Hepatocyte (in vitro differentiated cells): ENCODE data around the gene PIP5K1C.

Experiments
- CTCF ChIP-seq: fragments of 200-600 bp; sonication (generic); IDR thresholded peaks from 2 replicates; pipeline ENCODE4 v1.5.1; 2016; ENCODE audit warnings: antibody characterized with exemption, mild to moderate bottlenecking; ENCODE audit not compliant: poor library complexity
- EZH2 ChIP-seq: fragments of 200-600 bp; sonication (generic); IDR thresholded peaks from 2 replicates; pipeline ENCODE4 v1.6.1; 2016; ENCODE audit warnings: antibody characterized with exemption, mild to moderate bottlenecking, borderline replicate concordance
- EZH2phosphoT487 ChIP-seq: fragments of 200-600 bp; sonication (generic); IDR thresholded peaks from one replicate; pipeline ENCODE4 v1.6.1; 2018; ENCODE audit warnings: antibody characterized with exemption, mild to moderate bottlenecking, low read depth, moderate library complexity; ENCODE audit not compliant: unreplicated experiment, severe bottlenecking

DNA sequence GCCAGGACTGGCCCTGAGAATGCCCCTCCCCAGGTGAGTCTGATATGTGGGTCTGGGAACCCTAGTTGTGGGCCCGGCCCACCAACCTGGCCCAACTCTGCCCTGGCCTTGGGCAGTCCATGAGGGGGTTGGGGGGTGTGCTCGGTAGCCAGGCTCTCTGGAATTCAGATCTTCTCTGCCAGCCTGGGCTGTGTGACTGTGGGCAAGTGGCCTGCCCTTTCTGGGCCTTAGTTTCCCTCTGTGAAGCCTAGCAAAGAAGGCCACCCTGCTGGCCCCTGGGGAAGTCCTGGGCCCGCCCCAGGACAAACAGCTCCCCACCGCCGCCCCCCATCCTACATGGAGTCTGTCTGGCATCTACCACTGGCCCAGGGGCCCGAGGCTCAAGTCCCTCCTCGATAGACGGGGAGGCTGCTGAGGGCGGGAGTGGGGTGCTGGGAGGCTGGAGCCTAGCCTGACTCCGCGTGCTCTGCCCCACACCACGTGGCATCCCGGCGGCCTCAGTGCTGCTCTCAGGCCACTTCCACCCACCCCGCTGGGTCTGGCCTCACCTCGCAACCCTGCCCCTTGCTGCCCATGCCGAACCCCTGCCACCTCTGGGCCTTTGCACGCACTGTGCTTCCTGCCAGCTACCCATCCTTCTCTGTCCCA is 85.3 kb downstream of the PIP5K1C start:
- TF ChIP-seq CTCF = no peak
- TF ChIP-seq EZH2 = no peak
- TF ChIP-seq EZH2phosphoT487 = no peak
